Left kidney (tissue), 2 donors: ENCODE results near the gene KRT3. TPM values are rescaled to one million over a fixed set of nuclear protein-coding genes. Genes with fewer than 3 reads are reported as not detected.
"Not testable (repeated sequence)": the region's sequence is repeated elsewhere in the genome, so short reads cannot be mapped to it uniquely, and the experiment has no call there.

ENCODE experiments used
- DNase-seq: peaks from one replicate; pipeline ENCODE4 v3.0.0-alpha.2; 2013
- polyA plus RNA-seq: library from polyadenylated mRNA; unstranded; fragments of 120-200 nt; gene quantifications from one replicate; pipeline ENCODE4 v1.2.1, GENCODE V29; 2013; ENCODE audit not compliant: insufficient read length

The KRT3 gene
- polyA plus RNA-seq, 1 donor = not detected

GRCh38 chr12:52760623-52761022, 35.3 kb downstream of the KRT3 start:
- DNase-seq = no peak

DNA sequence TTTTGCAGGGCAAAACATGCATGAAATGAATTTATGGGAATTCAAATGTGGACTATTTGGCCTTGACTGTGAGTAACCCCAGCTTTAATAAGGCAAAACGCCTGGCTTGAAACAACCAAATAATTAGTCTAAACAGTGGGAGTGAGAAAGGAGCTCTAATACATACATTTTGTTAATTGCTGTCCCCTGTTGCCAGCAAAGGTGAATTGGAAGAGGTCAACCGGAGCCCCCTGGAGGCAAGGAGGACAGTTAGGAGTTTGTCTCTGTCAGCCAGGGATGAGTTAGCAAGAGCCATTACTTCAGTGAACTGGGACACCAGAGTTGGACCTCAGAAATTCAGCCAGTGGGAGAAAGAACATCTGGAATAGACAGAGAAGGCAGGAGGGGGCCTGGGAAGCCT, 36.2 kb downstream of the KRT3 start:
- DNase-seq = no peak

- DNase-seq = no peak
Measured at GRCh38 chr12:52759218-52759617, 36.7 kb downstream of the KRT3 start.

- DNase-seq = no peak
Measured at GRCh38 chr12:52757449-52758176, 38.3 kb downstream of the KRT3 start.

DNA sequence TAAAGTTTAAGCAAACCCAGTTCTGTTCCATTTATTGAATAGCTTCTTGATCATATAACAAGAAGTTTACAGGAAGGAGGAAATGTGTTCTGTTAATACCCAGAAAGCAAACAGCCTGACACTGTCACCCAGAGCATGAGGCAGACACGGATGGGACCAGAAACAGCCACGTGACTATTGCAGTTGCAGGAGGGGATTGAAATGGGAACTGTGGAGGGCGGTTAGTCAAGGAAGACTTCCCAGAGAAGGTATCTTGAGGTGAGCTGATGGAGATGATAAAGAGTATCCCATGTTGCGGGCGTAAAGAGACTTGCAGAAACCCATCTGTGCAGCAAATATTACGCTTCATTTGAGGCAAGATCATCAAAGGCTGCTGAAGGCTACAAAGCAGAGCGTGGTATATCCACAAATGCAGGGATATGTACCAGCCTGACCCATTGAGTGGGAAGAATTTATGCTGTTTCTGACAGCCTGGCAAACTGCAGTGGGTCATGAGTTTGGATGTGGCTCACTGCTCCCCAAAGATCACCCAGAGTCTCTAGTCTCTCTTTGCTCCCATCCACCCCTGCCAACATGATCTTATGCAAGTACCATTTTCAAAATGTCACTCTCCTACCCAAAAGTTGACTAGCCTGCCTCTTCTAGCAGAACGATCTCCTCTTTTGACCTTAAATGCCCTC, 39.5 kb downstream of the KRT3 start:
- DNase-seq = no peak

GRCh38 chr12:52755533-52755932, 40.4 kb downstream of the KRT3 start:
- DNase-seq = no peak

DNA sequence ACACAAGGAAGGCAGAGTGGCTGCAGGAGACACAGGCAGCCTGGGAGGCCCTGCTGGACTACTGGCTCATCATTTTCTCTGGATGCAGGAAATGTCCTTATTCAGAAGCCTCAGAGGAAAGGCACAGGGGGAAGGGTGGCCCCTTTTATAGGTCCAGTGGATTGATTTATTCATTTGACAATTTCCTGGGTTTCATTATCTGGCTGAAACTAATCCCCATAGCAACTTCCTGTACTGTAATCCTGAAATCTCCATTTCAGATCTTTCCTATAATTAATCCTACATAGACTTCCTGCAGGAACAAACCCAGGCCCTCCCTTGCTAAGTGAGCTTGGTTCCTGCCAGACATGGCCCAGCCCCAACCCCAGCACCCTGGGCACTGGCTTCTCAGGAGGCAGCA, 41.8 kb downstream of the KRT3 start:
- peak; percentile 5 for DNase-seq

DNA sequence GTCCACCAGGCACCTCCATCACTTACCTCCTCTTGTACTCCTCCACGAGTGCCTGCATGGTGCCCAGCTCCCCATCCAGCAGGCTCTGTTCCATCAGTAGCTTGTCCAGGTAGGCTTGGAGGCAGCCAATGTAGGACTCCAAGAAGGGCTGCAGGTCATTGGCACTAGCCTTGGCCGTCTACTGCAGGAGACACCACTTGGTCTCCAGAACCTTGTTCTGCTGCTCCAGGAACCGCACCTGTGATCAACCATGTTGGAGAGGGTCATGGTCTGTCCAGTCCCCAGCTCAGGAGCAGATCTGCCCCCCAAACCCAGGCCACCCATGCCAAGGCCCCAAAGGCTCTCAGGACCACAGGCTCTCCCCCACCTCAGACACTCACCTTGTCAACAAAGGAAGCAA, 42.6 kb downstream of the KRT3 start:
- no peak for DNase-seq

- no peak for DNase-seq
Measured at GRCh38 chr12:52752516-52752915, 43.4 kb downstream of the KRT3 start.

GRCh38 chr12:52751795-52752194, 44.1 kb downstream of the KRT3 start:
- no peak for DNase-seq

DNA sequence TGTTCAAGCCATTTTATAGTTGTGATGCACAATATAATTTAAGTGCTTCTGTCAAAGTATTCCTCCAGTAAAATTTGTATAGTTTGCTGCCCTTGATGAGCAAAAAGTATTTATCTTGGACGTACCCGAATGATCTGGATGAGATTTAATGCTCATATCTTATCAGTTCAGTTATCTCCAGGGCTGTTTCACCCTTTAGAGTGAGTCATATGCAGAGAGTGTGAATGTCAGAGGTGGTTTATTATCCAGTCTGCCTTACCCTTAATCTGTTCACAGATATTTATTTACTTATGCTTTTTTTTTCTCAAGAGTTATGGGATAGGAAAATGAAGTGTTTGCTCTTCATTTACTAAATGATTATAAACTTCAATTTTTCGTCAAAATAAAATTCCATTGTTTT, 45.4 kb downstream of the KRT3 start:
- not testable (repeated sequence) for DNase-seq

GRCh38 chr12:52749827-52750226, 46.1 kb downstream of the KRT3 start:
- DNase-seq = no peak

- DNase-seq = no peak
Measured at GRCh38 chr12:52748578-52748977, 47.3 kb downstream of the KRT3 start.

GRCh38 chr12:52745554-52745953, 50.4 kb downstream of the KRT3 start:
- DNase-seq = no peak

DNA sequence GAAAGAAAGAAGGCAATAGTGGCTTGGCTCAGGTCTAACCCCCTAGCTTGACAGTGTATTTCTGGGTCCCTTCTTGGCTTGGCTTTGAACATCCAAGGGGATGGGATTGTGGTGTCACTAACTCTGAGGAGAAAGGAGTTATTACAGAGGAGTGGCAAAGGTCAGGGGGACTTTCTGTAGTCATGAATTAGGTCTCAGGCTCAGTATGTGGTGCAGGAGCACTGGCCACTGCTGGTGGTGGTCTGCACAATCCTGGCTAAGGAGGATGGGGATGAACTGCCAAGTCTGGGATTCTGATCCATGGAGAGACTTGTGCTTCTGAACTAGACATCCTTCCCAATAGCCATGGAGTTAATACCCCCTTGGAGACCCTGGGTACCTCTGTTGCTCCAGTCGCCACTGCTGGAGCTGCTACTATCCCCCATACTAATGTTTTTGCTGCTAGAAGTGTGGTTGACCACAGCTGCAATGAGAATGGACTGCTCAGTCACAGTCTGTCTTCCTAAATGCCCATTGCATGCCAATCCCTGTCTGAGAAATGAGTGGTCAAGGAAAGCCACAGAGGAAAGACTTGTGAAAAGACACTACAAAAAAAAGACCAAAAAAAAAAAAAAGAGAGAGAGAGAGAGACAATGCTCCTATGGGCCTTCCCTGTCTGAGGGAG, 51.3 kb downstream of the KRT3 start:
- no peak for DNase-seq

GRCh38 chr12:52742822-52743457, 53.0 kb downstream of the KRT3 start:
- DNase-seq = no peak

GRCh38 chr12:52742196-52742580, 53.7 kb downstream of the KRT3 start:
- DNase-seq = no peak

DNA sequence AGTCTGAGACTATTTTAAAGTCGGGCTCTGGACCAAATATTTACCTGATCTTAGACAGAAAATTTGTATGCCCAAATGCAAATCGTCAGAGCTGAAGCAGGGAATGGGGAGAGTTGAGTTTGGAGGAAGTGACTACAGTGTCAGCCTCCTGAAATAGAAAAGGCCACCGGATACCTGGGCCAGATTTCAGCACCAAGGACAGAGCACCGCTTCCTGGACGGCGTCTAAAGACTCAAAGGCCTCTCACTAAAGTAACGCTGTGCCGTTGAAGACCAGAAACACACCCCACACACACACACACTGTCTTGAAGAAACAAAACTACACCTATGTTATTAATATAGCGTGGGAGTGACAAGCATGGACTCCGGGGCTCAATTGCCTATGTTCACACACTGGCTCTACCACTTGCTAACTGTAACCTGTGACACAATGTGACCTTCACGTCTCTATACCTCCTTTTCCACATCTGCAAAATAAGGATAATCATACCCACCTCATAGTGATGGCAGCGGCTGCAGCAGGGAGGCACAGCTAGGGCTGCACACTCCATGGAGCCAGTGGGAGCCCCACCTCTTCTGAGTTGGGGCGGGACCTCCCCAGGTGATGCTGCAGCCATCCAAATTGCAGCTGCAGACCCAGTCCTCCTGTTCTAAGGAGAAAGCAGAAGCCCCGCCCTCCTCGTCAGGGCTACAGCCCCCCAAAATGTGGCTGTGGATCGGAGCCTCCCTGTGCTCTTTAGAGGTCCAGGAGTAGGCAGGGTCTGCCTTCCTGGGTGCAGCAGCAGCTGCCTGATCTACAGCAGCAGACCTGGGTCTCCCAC, 54.3 kb downstream of the KRT3 start:
- peak; percentile 79 for DNase-seq

DNA sequence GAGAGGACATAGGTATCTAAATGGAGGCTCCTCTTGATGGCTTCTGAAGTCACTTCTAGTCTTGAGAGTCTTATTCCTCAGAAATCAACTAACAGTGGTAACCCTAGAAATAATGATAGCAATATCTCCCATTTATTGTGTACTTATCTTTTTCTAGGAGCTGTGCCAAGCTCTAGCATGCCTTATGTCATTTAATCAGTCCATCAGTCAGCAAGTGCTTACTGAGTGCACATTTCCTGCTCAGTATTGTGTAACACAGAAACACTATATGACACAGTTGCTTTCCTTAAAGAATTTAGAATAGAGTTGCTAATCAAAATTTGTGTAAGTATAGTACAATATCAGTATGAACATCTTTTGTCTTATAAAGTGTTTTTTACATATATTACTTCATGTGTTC, 55.3 kb downstream of the KRT3 start:
- no peak for DNase-seq

- DNase-seq = no peak
Measured at GRCh38 chr12:52739963-52740362, 56.0 kb downstream of the KRT3 start.
